Measurements from ENCODE around the gene PPM1H. TPM values are rescaled to one million over a fixed set of nuclear protein-coding genes. Genes with fewer than 3 reads are reported as not detected.

The PPM1H gene
- total RNA-seq, 1 donor from 2014 or later: 21.6 TPM

DNA sequence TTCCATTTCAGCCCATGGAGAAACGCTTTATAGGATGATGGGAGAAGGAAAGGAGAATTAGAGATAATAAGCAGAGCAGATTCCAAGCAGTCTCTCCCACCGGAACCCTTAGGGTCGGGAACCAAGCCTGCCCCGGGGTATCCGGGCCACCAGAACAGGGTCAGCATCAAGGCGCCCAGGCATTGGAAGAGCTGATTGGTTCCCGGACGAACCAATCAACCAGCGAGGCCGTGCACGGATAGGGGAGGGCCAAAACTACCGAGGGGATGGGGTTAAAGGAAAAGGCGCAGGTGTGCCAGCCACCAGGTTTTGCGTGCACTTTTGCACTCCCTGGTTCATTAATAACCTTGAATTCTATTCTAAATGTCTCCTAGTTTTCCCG lies 1.7 kb downstream of the PPM1H start:
- no peaks in the 10 kb centered on the region for H3K36me3 ChIP-seq (ENCODE audit: control insufficient read depth, insufficient read depth, low read length)
- H3K4me3 ChIP-seq (ENCODE audit: low read depth, low read length): peak overlapping the region; percentile 77
- no peak for DNase-seq (ENCODE audit: low read depth)
- TF ChIP-seq, protein P1, sequence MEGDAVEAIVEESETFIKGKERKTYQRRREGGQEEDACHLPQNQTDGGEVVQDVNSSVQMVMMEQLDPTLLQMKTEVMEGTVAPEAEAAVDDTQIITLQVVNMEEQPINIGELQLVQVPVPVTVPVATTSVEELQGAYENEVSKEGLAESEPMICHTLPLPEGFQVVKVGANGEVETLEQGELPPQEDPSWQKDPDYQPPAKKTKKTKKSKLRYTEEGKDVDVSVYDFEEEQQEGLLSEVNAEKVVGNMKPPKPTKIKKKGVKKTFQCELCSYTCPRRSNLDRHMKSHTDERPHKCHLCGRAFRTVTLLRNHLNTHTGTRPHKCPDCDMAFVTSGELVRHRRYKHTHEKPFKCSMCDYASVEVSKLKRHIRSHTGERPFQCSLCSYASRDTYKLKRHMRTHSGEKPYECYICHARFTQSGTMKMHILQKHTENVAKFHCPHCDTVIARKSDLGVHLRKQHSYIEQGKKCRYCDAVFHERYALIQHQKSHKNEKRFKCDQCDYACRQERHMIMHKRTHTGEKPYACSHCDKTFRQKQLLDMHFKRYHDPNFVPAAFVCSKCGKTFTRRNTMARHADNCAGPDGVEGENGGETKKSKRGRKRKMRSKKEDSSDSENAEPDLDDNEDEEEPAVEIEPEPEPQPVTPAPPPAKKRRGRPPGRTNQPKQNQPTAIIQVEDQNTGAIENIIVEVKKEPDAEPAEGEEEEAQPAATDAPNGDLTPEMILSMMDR (IDR thresholded peaks at IDR 0.05; ENCODE audit: insufficient read depth, low read length, poor library complexity, severe bottlenecking): no peak
- no peaks in the 10 kb centered on the region for H3K27me3 ChIP-seq (ENCODE audit: control insufficient read depth, insufficient read depth, low read length)

DNA sequence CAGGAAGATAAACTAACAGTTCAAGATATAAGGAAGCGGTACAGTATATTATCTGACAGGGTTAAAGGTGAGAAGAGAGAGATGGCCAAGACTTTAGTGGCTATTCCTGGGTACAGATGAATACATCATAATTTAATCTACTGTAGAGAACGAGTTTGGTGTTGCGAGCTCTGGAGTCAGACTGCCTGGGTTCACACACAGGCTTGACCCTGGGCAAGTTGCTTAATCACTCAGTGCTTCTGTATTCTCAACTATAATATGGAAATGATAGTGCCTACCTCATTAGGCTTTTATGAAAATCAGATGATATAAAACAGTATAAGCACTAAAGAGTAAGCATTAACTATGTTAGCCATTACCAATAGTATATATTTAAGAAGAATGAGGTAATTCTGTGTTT lies 3.5 kb downstream of the PPM1H start:
- TF ChIP-seq, protein P1 (IDR thresholded peaks at IDR 0.05; ENCODE audit: insufficient read depth, low read length, poor library complexity, severe bottlenecking): no peak
- no peaks in the 10 kb centered on the region for H3K27me3 ChIP-seq (ENCODE audit: control insufficient read depth, insufficient read depth, low read length)
- no peak overlapping the region for H3K4me3 ChIP-seq (ENCODE audit: low read depth, low read length)
- H3K36me3 ChIP-seq (ENCODE audit: control insufficient read depth, insufficient read depth, low read length): no peaks in the 10 kb centered on the region
- no peak for DNase-seq (ENCODE audit: low read depth)

DNA sequence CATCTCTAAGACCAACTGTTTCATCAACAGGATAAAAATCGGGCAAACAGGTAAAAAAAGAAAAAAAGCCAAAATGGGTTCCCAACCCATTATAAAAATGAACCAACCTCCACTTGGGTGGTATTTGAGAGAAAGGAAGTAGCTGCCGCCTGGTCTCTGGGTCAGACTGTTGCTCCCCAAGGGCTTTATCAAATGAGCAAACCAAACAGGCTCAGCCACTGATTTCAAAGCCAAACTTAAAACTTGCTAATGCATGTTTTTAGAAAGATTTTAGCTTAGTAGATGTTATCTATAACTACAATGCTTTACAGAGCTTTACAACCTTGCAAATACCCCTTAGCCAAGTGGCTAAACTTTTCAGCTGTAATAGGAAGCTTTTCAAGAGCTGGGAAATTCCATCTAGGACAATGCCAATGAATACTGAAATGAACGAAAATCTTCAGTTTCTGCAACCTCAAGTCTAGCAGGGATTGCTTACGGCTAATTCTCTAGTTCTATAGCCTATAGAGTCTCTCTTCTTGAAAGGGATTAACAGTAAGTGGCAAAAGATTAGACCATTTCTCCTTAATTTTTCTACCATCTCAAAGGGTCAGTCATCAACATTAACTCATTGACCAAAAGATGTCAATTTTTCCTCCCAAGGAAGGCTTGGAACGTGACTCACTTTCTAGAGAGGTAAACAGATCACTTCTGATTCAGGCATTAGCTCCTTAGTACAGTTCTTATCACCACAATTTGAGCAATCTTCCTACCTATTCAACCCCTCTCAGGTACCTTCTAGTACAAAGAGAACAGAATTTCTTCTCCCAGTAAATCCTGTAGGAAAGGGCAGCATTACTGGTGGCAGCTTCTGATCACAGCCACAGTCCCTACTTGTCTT lies 4.2 kb downstream of the PPM1H start:
- no peak for DNase-seq (ENCODE audit: low read depth)
- Histone ChIP-seq H3K36me3 (ENCODE audit: control insufficient read depth, insufficient read depth, low read length) (no peaks in the 10 kb centered on the region), H3K27me3 (ENCODE audit: control insufficient read depth, insufficient read depth, low read length) (no peaks in the 10 kb centered on the region), H3K4me3 (ENCODE audit: low read depth, low read length) (no peak overlapping the region)
- TF ChIP-seq, protein P1 (IDR thresholded peaks at IDR 0.05; ENCODE audit: insufficient read depth, low read length, poor library complexity, severe bottlenecking): no peak

DNA sequence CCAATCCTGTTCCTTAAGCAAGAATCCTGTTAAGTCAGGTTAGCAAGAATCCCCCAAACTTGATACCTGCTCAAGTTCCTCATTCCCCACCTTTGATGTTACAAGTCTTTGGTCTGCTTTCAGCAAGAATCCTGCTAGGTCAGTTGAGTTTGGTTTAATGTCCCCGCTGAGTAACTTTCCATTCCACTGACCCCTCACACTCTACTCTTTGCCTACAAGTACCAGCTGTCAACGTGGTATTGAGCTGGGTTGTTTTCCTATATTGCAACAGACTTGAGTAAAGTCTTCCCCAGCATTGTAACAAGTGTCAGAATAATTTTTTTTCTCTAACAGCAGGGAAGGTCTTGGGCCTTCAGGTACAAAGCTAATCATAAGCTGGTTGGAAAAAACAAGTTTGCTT lies 6.3 kb downstream of the PPM1H start:
- DNase-seq (ENCODE audit: low read depth): no peak
- no peak overlapping the region for H3K4me3 ChIP-seq (ENCODE audit: low read depth, low read length)
- no peaks in the 10 kb centered on the region for H3K27me3 ChIP-seq (ENCODE audit: control insufficient read depth, insufficient read depth, low read length)
- no peaks in the 10 kb centered on the region for H3K36me3 ChIP-seq (ENCODE audit: control insufficient read depth, insufficient read depth, low read length)
- TF ChIP-seq, protein P1 (IDR thresholded peaks at IDR 0.05; ENCODE audit: insufficient read depth, low read length, poor library complexity, severe bottlenecking): no peak

DNA sequence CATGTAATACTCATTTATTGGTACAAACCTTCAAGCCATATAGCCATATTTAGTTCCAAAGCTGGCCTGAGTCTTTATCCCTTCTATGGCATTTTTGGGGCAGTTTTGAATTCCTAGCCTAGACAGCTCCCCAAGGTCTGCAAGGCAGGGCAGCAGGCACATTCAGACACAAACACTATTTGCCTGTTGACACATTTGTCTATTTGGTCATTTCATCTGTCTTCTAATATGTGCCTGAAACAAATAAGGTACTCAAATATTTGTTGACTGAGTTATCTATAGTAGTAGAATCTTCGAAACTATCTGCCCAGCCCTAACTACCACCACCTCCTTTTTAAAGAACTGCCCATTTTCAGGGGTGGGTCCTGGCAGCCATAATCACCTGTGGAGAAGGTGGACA lies 9.3 kb downstream of the PPM1H start:
- TF ChIP-seq, protein P1 (IDR thresholded peaks at IDR 0.05; ENCODE audit: insufficient read depth, low read length, poor library complexity, severe bottlenecking): no peak
- H3K27me3 ChIP-seq (ENCODE audit: control insufficient read depth, insufficient read depth, low read length): no peaks in the 10 kb centered on the region

DNA sequence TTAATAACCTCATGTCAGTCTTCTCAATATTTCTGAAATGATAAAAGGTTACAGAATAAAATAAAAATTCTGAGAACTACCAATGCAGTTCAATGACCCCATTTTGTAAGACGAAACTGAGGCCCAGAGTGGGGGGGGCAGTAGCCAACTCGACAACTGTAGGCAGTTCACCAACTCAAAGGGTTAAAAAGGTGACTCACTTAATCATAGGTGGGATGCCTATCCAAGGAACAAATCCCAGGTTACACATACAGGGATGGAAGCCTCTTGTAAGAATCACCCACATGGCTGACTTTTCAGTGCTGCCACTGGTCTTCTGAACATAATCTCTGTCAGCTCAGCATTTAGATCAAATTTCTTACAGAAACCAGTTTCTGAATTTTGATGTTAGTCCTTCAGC lies 10.9 kb downstream of the PPM1H start:
- TF ChIP-seq, protein P1 (IDR thresholded peaks at IDR 0.05; ENCODE audit: insufficient read depth, low read length, poor library complexity, severe bottlenecking): no peak
- no peak for DNase-seq (ENCODE audit: low read depth)
- Histone ChIP-seq H3K27me3 (ENCODE audit: control insufficient read depth, insufficient read depth, low read length) (no peaks in the 10 kb centered on the region), H3K36me3 (ENCODE audit: control insufficient read depth, insufficient read depth, low read length) (no peaks in the 10 kb centered on the region), H3K4me3 (ENCODE audit: low read depth, low read length) (no peak overlapping the region)

More for the DNA sequence above, 9.3 kb downstream of the PPM1H start:
- Histone ChIP-seq H3K36me3 (ENCODE audit: control insufficient read depth, insufficient read depth, low read length) (no peaks in the 10 kb centered on the region), H3K4me3 (ENCODE audit: low read depth, low read length) (no peak overlapping the region)
- DNase-seq (ENCODE audit: low read depth): no peak

All from kidney epithelial cell (primary cell).